Loucy (cell line): ENCODE measurements around the gene LHX4.

ENCODE experiments used
- CTCF ChIP-seq: fragments of 200-600 bp; sonication (generic); conservative IDR thresholded peaks from 2 replicates; pipeline ENCODE4 v1.5.1; 2014; ENCODE audit warnings: mild to moderate bottlenecking, antibody characterized with exemption, low read length
- EZH2phosphoT487 ChIP-seq: fragments of 200-600 bp; IDR thresholded peaks from 2 replicates; pipeline ENCODE4 v1.6.1; 2018; ENCODE audit warnings: antibody characterized with exemption, mild to moderate bottlenecking, moderate library complexity, borderline replicate concordance

GRCh38 chr1:180208264-180208663 is 21.8 kb upstream of the LHX4 start:
- TF ChIP-seq CTCF (no peak), EZH2phosphoT487 (no peak)
